Measurements from ENCODE around the gene FBN2.

GRCh38 chr5:128435861-128436260 is 102.2 kb downstream of the FBN2 start:
- TF ChIP-seq ZFX (IDR thresholded peaks at IDR 0.05) (no peak), CTCF (conservative IDR thresholded peaks at IDR 0.05) (no peak)

Data from C4-2B (cell line).